HCEC 1CT (cell line): ENCODE results near the gene ADGRB3.
"Not testable (repeated sequence)": the region's sequence is repeated elsewhere in the genome, so short reads cannot be mapped to it uniquely, and the experiment has no call there.

ENCODE experiments used
- DNase-seq: peaks from one replicate; pipeline ENCODE4 v3.0.0-alpha.2; 2017

ADGRB3 gene

DNA sequence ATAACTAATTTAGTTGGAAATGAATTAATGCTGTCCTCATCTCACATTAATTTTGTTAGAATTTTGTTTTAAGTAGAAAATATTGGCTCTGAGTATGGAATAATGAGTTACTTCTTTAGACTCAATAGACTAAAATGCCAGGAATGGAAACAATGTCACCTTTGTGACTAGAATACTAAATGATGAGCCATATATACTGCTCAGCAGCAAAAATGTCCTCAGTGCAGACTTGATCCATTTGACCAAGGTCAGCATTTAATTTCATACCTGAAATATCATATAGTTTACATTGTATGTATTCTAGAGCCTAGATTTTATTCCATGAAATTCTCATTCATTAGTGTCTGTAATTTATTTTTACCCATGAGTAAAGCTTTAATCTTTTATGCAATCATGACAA lies 217.7 kb downstream of the ADGRB3 start:
- no peak for DNase-seq

DNA sequence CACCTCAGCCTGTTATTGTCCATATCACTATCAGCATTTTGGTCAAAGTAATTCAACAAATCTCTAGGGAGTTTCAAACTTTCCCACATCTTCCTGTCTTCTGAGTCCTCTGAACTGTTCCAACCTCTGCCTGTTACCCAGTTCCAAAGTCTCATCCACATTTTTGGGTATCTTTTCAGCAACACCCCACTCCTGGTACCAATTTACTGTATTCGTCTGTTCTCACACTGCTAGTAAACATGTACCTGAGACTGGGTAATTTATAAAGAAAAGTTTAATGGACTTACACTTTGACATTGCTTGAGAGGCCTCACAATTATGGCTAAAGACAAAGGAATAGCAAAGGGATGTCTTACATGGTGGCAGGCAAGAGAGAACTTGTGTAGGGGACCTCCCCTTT lies 224.2 kb downstream of the ADGRB3 start:
- no peak for DNase-seq

DNA sequence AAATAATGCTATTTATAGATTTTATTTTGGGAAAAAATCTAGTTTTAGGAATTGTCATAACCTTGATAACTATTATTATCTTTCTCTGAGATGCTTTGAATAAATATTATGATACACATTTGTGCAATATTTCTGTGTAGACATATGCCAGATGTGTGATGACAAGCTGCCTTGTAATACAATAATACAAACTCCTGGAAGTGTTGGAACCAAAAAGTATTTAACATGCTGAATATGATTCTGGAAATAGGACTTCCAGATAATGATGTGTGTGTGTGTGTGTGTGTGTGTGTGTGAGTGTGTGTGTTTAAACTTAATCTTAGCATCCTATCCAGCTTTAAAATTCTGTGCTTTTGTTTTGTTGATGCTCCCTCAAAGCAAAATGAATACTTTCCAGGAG lies 233.6 kb downstream of the ADGRB3 start:
- no peak for DNase-seq

DNA sequence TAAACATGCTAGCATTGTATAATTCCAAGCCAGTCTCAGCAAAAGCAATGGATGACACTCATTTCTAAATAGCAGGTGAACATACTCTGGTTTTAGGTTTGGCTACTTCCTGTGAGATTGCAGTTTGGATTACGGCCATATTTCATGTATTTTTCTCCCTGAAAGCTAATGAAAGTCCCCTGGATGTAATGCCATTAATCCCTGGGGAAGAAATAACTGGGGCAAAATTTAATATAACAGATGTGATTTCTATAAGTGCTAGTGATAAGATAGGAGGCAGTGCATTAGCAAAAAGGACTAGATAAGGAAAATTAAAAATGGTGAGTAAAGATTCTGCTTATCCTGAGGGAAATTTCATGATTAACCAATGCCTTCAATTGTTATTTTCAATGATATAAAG lies 238.2 kb downstream of the ADGRB3 start:
- no peak for DNase-seq

DNA sequence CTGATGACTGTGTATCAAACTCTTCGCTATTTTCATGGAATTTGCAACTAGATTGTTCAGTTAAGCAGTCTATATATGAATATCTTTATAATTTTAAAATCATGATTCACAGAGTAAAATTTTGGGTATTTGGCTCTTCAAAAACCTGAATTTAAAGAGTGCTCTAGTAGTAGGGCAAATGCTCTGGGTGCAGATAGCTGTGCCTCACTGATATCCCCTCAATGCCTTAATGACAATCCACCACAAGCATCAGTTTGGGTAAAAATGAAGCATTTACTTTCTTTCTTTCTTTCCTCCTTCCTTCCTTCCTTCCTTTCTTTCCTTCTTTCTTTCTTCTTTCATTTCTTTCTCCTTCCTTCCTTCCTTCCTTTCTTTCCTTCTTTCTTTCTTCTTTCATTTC lies 239.7 kb downstream of the ADGRB3 start:
- DNase-seq, result no peak

DNA sequence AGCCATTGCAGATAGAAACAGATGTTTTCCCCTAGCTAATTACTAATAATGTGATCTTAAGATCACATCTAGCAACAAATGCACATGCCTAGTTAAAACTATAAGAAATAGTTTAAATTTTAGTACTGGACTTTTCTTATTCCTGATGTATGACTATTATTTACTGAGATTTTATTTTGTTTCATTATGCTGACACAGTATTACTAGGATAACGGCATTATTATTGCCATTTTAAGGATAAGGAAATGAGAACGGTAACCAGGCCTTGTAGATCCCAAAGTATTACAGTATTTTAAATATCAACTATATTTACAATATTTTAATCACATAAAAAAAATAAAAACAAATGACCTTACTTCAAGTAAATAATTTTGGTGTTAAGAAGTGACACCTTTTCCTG lies 240.3 kb downstream of the ADGRB3 start:
- DNase-seq, result no peak

DNA sequence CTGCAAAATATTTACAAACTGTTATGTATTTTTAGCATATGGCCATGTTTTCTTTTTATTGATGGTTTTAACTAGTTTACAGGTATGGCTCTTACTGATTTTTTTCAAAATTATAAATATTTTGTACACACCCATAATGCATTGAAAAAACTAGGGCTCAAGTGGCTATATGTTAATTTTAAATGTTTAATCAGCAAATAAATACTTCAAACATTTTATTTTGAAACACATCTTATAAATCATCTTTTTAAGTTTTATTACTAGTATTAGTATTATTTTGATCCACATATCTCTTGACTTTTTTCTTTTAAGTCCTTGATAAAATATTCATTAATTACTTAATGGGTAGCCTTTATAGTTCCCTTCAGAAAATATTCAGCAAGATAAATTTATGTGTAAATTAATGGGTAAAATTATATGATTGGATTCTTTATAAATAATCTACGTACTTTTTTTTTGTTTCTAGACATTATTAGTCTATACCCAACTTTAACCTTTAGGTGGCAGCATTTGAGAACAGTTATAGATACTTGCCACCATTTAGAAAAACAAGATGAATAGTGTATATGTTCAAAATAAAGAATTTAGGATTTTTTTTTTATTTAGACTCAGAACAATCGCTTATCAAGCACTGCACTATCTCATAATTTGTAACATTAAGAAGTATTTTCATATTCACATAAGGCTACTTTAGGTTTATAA lies 241.9 kb downstream of the ADGRB3 start:
- DNase-seq, result no peak

DNA sequence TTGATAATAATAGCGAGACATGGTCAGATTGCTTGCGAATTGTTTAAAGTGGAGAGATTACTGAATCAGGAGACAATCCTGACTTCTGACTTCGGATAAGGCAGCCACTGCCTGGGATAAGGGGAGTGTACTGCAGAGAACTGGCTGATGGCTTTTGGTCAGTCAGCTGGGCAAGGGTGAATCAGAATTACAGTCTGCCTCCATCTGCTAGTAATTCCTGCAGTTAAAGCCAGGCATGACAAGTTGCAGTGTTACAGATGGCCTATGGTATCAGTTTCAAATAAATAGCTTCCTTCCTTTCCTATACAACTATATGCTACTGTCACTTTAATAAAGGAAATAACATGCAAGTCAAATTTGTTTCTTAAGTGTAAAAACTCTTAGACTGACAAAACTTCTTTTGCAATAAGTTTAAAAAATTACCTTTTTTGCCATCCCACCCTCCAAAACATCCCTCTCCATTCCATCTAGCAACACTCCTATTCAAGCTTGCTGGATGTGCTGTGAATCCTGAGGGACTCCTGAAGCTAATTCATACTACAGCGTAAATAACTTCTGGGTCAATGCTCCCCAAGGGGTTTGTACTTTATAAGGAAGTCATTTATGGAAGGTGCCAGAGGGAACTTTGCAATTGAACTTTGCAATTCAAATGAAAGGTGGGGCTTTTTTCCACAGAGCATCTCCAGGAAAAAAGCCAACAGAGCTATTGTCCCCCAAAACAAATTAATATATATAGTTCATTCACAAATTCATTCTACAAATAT lies 245.2 kb downstream of the ADGRB3 start:
- DNase-seq, result no peak

DNA sequence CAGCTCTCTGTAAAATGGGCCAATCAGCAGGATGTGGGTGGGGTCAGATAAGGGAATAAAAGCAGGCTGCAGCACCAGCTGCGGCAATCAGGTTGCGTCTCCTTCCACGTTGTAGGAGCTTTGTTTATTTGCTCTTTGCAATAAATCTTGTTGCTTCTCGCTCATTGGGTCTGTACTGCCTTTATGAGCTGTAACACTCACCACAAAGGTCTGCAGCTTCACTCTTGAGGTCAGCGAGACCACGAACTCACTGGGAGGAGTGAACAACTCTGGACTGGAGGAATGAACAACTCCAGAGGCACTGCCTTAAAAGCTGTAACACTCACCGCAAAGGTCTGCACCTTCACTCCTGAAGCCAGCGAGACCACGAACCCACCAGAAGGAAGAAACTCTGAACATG lies 248.2 kb downstream of the ADGRB3 start:
- not testable (repeated sequence) for DNase-seq

DNA sequence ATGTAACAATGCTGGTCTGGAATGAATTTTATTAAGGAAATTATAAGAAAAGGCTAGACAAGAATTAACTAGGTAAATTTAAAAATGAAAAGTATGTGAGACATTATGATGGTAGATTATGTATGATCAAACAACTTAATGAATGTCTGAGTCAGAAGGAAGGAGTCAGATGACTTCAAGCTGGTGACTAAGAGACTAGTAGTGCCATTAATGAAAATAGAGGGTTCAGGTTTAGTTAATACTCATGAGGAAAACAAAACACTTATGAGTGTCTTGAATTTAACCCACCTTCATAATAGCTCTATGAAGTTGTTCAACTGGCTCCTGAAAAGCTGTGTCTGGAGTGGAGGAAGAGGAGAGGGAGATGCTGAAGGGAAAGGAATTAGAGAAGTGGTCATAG lies 256.3 kb downstream of the ADGRB3 start:
- DNase-seq, result no peak

DNA sequence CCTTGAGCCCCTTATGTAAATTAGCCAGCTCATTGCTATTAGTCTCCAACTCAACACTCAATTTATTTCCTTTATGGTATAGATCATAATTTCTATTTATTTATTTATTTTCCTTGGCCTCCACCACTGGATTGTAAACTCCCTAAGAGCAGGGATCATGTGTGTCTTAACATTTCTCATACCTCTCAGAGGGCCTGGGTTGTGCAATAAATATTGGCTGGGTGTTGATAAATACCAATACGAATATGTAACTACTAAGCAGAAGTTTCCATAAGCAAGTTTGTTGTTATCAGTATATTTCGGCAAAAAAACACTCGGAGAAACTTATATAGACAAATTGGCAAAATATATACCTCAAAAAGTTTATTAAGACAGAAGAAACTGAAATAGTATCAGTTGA lies 257.4 kb downstream of the ADGRB3 start:
- no peak for DNase-seq

DNA sequence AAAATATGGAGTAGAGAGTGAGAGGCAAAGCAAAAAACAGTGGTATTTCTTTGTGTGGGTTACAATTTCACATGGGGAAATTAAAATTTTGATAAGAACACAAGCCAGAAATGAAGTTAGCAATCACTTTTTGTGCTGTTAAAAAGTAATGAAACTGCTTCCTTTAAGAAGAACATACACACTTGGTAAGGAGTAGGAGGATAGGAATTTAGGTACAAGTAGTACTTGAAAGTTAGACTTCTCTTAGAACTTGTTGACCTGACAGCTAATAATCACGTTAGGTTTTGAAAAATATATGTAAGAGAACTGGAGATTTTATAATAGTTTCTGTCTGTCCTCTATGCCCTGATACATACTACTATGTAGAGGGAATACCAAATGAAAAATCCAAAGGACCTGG lies 260.8 kb downstream of the ADGRB3 start:
- DNase-seq, result no peak

DNA sequence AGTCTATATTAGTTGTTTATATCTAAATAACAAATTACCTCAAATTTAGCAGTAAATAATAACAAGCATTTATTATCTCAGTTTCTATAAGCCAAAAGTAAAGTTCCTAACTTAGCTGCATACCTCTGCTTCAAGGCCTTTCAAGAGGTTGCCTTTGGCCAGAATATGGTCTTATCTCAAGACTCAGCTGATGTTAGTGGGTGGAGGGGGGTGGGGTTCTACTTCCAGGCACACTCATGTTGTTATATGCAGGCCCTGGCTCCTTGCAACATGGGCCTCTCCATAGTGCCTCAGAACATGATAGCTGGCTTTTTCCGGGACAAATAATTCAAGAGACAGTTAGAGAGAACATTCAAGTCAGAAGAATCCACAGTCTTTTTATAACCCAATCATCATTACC lies 266.0 kb downstream of the ADGRB3 start:
- DNase-seq, result no peak

DNA sequence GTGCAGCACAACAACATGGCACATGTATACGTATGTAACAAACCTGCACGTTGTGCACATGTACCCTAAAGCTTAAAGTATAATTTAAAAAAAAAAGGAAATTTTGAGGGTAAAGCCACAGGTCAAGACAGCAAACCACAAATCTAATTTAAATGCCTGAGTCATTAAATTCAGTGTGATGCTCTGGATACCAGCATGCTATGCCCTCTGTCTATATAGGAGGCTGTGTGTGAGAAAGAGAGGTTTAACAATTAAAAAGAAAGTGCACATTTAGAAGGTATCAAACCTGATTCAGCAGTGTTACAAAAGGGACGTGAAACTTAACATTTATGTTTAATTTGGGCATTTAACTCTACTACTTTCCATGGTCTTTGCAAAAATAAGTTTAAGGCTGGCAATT lies 276.3 kb downstream of the ADGRB3 start:
- DNase-seq, result no peak

DNA sequence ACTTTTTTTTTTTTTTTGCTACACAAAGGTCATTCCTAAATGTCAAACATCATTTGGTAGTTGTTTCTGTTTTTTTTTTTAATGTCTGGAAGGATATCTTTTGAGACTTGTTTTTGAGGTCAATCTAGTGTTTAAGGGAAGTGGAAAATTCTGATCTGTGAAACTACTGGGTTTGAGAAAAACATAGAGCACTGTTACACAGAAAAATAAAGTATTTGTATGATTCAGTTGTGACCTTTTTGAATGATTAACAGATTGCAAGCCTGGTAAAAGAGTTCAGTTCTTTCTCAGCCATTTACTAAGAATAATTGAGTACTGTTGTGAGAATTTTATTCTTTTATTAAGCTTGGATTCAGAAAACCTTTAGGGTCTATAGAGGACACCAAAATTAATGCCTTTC lies 276.7 kb downstream of the ADGRB3 start:
- no peak for DNase-seq

DNA sequence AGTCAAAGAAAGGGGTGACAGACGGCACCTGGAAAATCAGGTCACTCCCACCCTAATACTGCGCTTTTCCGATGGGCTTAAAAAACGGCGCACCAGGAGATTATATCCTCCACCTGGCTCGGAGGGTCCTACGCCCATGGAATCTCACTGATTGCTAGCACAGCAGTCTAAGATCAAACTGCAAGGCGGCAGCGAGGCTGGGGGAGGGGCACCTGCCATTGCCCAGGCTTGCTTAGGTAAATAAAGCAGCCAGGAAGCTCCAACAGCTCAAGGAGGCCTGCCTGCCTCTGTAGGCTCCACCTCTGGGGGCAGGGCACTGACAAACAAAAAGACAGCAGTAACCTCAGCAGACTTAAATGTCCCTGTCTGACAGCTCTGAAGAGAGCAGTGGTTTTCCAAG lies 277.7 kb downstream of the ADGRB3 start:
- not testable (repeated sequence) for DNase-seq

DNA sequence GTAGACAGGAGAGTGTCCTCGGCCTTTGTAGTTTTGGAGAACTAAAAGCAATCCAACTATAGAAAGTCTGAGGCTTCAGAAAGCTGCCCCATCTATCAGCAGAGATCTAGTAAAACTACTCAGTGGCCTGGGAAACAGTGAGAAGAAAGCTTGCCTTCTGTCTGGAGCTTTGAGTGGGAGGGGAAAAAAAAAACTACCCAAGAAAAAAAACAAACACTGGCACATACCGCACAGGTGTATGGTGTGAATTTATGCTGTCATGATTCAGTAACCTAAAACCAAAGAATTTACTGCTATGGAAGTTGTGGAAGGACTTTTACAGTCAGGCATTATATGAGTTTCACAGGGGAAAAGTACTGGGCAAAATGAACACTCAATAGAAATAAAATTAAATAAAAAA lies 280.5 kb downstream of the ADGRB3 start:
- no peak for DNase-seq

DNA sequence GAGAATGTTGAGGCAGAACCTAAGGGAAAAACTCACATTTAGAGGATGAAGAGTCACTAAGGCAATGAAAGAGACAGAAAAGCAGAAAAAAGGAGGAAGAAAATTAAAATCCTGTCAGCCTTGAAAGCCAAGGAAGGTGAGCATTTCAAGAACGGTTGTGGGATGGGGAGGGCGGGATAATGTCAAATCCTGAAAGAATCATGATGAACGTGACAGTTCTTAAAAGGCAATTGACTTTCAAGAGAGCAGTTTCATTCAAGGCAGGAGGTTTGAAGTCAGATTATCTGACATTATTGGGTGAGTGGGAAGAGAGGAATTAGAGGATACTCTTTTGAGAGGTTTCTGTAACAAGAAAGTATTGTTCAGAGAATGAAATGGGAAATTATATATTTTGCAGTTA lies 284.5 kb downstream of the ADGRB3 start:
- no peak for DNase-seq

DNA sequence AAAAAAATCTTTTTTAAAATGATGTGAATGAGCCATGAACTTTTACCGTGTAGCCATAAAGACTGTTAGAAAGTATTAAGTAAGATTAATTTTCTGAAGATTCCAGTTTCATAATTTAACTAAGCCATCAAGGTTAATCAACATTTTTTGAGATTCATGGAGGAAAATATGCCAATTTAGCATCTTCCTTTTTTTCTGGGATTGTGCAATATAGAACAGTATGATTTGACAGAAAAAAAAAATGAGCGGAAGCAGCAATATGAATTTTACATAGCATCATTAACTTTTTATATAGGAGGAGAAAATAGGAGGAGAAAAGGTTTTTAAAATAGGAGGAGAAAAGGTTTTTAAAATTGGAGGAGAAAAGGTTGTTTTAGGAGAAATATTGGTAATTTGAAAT lies 306.3 kb downstream of the ADGRB3 start:
- DNase-seq, result no peak

DNA sequence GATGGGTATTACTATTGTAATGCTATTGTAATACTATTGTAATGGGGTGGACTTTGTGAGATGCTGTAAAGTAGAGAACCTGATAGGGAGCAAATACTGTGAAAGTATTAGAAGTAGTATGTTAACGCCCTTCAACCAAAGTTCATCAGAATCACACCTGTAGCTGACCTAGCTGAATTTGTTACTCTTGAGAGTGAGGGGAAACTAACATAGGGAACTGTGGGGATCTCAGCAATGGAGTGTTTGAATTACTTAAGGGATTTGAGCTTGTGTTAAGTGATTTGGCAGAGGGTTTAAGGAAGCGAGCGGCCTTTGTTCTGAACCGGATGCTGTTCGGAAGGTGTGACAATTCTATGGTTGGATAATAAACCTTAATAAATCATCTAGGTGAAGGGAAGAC lies 312.6 kb downstream of the ADGRB3 start:
- DNase-seq, result no peak

DNA sequence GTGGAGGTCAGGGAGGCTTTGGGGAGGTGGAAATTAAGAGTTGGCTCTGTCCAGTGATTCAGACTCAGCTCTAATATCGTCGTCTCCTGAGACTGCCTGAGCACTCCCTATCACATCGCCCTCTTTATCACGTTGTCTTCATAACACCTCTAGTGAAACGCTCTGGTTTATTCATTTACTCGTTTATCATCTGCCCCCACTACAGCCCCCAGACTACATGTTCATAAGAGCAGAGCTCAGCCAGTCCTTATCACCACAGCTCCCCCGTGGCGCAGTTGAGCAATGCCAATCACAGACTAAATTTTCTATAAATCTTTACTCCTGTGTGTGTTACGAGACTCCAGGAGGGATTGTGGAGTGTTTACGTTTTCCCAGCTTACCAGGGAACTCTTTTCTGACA lies 316.2 kb downstream of the ADGRB3 start:
- DNase-seq, result no peak

DNA sequence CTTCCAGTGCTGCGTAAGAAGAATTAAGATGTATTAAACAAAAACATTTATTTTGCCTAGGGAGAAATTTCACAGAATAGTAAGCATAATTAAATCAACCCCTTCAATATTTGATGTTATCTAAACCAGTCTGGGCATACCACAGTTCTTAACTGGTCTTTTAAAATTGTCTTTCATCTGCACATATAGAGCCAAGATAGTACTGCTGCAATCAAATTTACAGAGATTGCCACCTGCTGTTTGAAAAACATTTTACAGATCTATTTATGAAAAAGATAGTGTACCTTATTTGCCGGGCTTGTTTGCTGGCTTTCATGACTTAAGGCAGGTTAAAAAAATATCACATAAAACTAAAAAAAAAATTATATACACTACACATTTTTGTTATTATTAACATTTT lies 323.2 kb downstream of the ADGRB3 start:
- no peak for DNase-seq

DNA sequence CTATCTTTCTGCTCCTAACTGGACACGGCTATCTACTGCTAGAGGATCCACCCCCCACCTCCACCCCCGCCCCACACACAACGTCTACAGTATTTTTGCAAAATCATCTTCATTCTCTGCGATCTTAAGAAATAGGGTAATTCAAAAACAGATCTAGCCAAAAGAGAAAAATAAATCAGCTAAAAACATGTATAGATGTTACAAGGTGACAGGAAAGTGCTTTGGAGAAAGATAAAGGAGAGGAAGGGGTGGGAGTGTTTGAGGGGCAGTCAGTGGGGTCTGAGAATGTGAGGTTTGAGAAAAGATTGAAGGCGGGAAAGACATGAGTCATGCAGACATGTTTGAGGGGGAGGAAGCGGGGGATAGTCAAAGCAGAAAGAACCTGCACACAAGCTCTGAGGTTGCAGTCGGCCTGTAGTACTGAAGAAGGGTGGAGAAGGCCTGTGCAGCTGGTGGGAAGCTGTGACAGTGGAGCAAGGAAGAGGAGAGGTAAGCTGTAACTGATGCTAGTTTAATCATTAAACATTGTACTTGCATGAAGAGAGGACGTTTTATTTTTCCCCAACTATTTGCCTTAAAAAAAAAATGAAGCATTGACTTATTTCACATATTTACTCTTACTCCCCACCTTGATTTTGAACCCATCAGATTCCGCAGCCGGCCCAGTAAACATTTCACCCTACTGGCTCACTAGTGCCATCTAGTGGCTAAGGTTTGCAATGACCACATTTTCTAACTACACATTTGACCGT lies 332.6 kb downstream of the ADGRB3 start:
- peak; percentile 29 for DNase-seq

DNA sequence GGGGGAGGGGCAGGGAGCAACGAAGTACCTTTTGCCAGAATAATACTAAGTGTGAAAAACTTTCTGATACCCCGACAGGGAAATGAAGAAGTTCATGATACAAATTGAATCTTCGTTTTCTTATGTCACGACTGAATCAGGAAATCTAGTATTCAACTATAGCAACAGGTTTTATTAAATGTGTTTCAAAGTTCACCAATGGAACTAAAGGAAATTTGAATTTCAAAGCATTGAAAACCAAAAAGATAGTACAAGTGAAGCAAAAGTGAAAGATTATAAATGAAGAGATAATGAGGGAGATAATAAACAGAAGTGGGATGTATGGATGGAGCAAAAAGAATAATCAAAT lies 333.2 kb downstream of the ADGRB3 start:
- no peak for DNase-seq
